GM10847 (cell line): ENCODE results near the gene LMF2.

Experiments used
- POLR2A ChIP-seq: IDR thresholded peaks from 2 replicates; pipeline ENCODE4 v1.6.1; 2011; ENCODE audit not compliant: insufficient read length; ENCODE audit errors: extremely low read depth

LMF2 gene

GRCh38 chr22:50454556-50455075, 52.9 kb downstream of the LMF2 start:
- no peak for TF ChIP-seq POLR2A
